GM21717 (cell line): Measurements from ENCODE around the gene TSPYL6.
A peak's percentile ranks its signal among the peaks of the same experiment; 100 is the strongest.

Experiments
- ATAC-seq: cut with Tn5 transposase; IDR thresholded peaks from one replicate; pipeline ENCODE4 v1.9.1; 2021; ENCODE audit warnings: mild to moderate bottlenecking, moderate library complexity; ENCODE audit not compliant: unreplicated experiment

The TSPYL6 gene

GRCh38 chr2:54259413-54260240 lies 3.6 kb upstream of the TSPYL6 start:
- ATAC-seq, result peak; percentile 79

GRCh38 chr2:54258166-54258565 lies 2.1 kb upstream of the TSPYL6 start:
- ATAC-seq, result no peak

- no peak for ATAC-seq
Observed at GRCh38 chr2:54255230-54256090, 569 bp downstream of the TSPYL6 start.

- no peak for ATAC-seq
Observed at GRCh38 chr2:54254180-54254579, 1.8 kb downstream of the TSPYL6 start.

- ATAC-seq, result no peak
Observed at GRCh38 chr2:54249629-54250028, 6.4 kb downstream of the TSPYL6 start.

GRCh38 chr2:54247115-54247514 lies 8.9 kb downstream of the TSPYL6 start:
- ATAC-seq, result no peak

- ATAC-seq, result no peak
Observed at GRCh38 chr2:54240515-54241469, 15.2 kb downstream of the TSPYL6 start.

GRCh38 chr2:54239427-54239826 lies 16.6 kb downstream of the TSPYL6 start:
- ATAC-seq, result no peak

- no peak for ATAC-seq
Observed at GRCh38 chr2:54237428-54237827, 18.6 kb downstream of the TSPYL6 start.

GRCh38 chr2:54233832-54234649 lies 22.0 kb downstream of the TSPYL6 start:
- ATAC-seq, result no peak

- ATAC-seq, result no peak
Observed at GRCh38 chr2:54228945-54229344, 27.1 kb downstream of the TSPYL6 start.

GRCh38 chr2:54227798-54228197 lies 28.2 kb downstream of the TSPYL6 start:
- no peak for ATAC-seq

GRCh38 chr2:54226260-54226659 lies 29.8 kb downstream of the TSPYL6 start:
- ATAC-seq, result no peak

GRCh38 chr2:54224997-54225396 lies 31.0 kb downstream of the TSPYL6 start:
- no peak for ATAC-seq

- no peak for ATAC-seq
Observed at GRCh38 chr2:54213082-54213481, 42.9 kb downstream of the TSPYL6 start.

- ATAC-seq, result no peak
Observed at GRCh38 chr2:54212456-54212855, 43.6 kb downstream of the TSPYL6 start.

GRCh38 chr2:54209379-54209778 lies 46.6 kb downstream of the TSPYL6 start:
- no peak for ATAC-seq

- ATAC-seq, result no peak
Observed at GRCh38 chr2:54208364-54209240, 47.4 kb downstream of the TSPYL6 start.

GRCh38 chr2:54207666-54208195 lies 48.3 kb downstream of the TSPYL6 start:
- no peak for ATAC-seq
